IgD-negative memory B cell (primary cell): ENCODE data around the gene TUBA4B. TPM values are rescaled to one million over a fixed set of nuclear protein-coding genes. Genes with fewer than 3 reads are reported as not detected.
"Not testable (repeated sequence)": the region's sequence is repeated elsewhere in the genome, so short reads cannot be mapped to it uniquely, and the experiment has no call there.

Source experiments
- H3K27ac Mint-ChIP-seq, 3 donors: one replicate each; pipeline ENCODE4 v1.8.0; 2020 to 2022; ENCODE audit warnings: mild to moderate bottlenecking in 3 of 3, mixed read lengths in 3 of 3, moderate library complexity in 1 of 3
- H3K27me3 Mint-ChIP-seq: one replicate; pipeline ENCODE4 v1.8.0; 2021; ENCODE audit warnings: mixed read lengths
- H3K36me3 Mint-ChIP-seq: one replicate; pipeline ENCODE4 v1.8.0; 2020; ENCODE audit warnings: mild to moderate bottlenecking, mixed read lengths
- H3K4me1 Mint-ChIP-seq, 3 donors: one replicate each; pipeline ENCODE4 v1.8.0; 2020 to 2022; ENCODE audit warnings: mixed read lengths in 3 of 3, mild to moderate bottlenecking in 1 of 3
- H3K4me3 Mint-ChIP-seq, 4 donors: one replicate each; pipeline ENCODE4 v1.8.0; 2020 to 2022; ENCODE audit warnings: mild to moderate bottlenecking in 4 of 4, mixed read lengths in 4 of 4, moderate library complexity in 3 of 4
- H3K9me3 Mint-ChIP-seq, 3 donors: one replicate each; pipeline ENCODE4 v1.8.0; 2020 to 2021; ENCODE audit warnings: mixed read lengths in 3 of 3, mild to moderate bottlenecking in 1 of 3
- polyA plus RNA-seq: library from polyadenylated mRNA; unstranded; fragments of 300-500 nt; fragmentation: Illumina TruSeq; gene quantifications from one replicate; pipeline ENCODE4 v1.2.3, GENCODE V29; 2021

TUBA4B gene
- polyA plus RNA-seq, 1 donor from 2014 or later, result not detected

DNA sequence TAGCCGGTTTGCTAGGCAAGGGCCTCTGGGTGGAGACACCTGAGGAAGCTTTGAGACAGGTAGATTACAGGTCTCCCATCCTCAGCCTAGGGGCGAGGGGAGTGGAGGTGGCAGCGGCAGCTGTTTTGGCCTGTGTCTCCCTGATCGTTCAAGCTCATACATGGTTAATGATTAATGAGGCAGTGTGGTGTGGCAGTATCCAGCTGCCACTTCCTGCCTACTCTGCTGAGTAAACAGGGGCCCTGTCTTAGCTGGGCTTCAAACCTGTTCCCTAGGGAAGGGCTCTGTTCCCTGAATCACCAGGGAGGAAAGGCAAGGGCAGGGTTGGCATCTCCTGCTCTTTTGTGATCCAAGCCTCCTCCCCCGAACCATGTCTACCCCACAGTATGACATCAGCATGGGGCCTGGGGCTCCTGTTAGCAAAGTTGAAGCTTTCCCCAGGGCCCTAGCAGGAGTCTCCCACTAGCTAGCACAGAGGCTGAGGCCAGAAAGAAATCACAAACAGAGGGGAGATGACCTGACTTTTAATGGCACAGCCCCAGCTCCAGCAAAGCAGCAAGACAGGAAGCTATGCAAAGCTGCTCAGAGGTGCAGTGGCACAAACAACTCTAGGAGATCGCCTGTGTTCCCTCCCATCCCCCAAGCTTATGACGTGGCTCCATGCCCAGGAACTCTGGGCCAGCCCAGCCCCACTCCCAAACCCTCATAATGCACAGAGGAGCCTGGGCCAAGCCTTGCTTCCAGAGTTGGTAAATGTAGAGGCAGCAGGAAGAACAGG lies 3.7 kb upstream of the TUBA4B start:
- Mint-ChIP-seq H3K4me1 (peaks cover 50 to 68% (median 57%) of the 10 kb centered on the region in 3 donors), H3K36me3 (peaks cover 7% of the 10 kb centered on the region), H3K9me3 (no peaks in the 10 kb centered on the region), H3K27ac (peak overlapping the region; percentile 85 to 96 (median 91)), H3K27me3 (no peaks in the 10 kb centered on the region), H3K4me3 (peak overlapping the region; percentile 83 to 95 (median 89))

DNA sequence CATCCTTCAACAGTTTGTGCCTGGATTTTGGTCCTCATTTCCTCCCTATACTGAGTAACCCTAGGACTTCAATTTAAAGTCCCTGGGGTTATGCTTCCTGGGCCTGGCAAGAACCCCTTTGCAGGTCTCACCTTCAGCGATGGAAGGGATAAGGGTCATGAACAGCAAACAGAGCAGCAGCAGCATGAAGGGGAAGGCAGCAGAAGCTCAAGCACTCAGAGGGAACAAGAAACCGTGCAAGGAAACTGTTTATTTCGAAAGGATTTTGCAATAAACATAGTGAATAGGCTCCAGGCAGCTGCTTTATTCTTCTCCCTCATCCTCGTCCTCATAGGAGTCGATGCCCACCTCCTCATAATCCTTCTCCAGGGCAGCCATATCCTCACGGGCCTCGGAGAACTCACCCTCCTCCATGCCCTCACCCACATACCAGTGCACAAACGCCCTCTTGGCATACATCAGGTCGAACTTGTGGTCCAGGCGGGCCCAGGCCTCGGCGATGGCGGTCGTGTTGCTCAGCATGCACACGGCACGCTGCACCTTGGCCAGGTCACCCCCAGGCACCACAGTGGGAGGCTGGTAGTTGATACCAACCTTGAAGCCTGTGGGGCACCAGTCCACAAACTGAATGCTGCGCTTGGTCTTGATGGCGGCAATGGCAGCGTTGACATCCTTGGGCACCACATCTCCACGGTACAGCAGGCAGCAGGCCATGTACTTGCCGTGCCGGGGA lies 2.8 kb upstream of the TUBA4B start:
- Mint-ChIP-seq H3K9me3 (no peaks in the 10 kb centered on the region), H3K27ac (peak overlapping the region; percentile 85 to 96 (median 92)), H3K36me3 (peaks cover 7% of the 10 kb centered on the region), H3K27me3 (no peaks in the 10 kb centered on the region), H3K4me1 (peaks cover 49 to 68% (median 54%) of the 10 kb centered on the region in 3 donors), H3K4me3 (peak overlapping the region; percentile 83 to 95 (median 89))

DNA sequence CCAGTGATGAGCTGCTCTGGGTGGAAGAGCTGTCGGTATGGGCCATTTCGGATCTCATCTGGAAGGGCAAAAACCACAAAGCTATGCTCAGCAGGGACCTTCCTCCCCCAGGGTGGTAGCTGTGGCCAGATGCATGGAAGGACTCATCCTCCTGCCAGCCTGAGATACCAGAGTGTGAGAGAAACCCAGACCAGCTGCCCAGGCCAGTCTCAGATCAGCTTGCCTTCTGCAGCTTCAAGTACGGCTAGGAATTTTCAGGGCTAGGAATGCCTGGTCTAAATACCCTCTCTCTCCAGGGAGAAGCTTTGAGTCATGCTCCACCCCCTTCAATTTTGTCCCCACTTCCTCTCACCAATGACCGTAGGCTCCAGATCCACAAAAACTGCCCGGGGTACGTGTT lies 1.4 kb upstream of the TUBA4B start:
- Mint-ChIP-seq H3K4me1 (peaks cover 42 to 65% (median 49%) of the 10 kb centered on the region in 3 donors), H3K36me3 (peaks cover 7% of the 10 kb centered on the region), H3K27me3 (no peaks in the 10 kb centered on the region), H3K4me3 (peak overlapping the region; percentile 84 to 97 (median 95)), H3K9me3 (no peaks in the 10 kb centered on the region), H3K27ac (peak overlapping the region; percentile 59 to 88 (median 85))

DNA sequence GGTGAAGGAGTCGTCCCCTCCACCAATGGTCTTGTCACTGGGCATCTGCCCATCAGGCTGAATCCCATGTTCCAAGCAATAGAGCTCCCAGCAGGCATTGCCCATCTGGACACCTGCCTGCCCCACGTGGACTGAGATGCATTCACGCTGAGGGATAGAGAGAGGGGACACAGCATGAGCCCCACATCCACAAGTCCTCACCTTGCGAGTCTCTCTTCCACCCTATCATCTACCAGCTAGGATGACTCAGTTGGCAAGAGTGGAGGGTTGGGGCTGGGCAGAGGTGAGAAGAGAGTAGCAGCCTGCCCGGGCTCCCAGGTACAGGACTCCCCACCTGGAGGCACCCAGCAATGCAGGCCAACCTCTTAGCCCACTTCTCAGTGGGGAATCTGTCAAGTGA lies 959 bp upstream of the TUBA4B start:
- Mint-ChIP-seq H3K27ac (peak overlapping the region; percentile 59 to 88 (median 88)), H3K4me3 (peak overlapping the region; percentile 84 to 97 (median 95)), H3K36me3 (peaks cover 7% of the 10 kb centered on the region), H3K4me1 (peaks cover 41 to 60% (median 49%) of the 10 kb centered on the region in 3 donors), H3K27me3 (no peaks in the 10 kb centered on the region), H3K9me3 (no peaks in the 10 kb centered on the region)

DNA sequence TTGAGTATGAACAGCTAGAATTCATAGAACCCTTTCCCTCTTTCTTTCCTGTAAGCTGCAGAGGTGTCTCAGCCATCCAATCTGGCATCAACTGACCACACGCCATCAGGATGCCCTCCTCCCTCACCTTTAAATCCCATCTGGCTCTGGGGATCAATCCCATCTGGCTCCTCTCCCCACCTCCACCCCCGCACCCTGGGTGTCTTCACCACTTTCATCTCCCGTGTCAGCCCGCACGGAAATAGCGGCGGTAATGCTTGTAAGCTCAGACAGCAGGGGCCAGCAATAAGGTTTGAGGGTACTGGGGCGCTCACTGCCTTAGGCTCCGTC lies 508 bp upstream of the TUBA4B start:
- Mint-ChIP-seq H3K27me3 (no peaks in the 10 kb centered on the region), H3K9me3 (no peaks in the 10 kb centered on the region), H3K36me3 (peaks cover 7% of the 10 kb centered on the region), H3K27ac (peak overlapping the region; percentile 88 to 94 (median 88)), H3K4me1 (peaks cover 39 to 56% (median 47%) of the 10 kb centered on the region in 3 donors), H3K4me3 (peak overlapping the region; percentile 84 to 97 (median 95))

DNA sequence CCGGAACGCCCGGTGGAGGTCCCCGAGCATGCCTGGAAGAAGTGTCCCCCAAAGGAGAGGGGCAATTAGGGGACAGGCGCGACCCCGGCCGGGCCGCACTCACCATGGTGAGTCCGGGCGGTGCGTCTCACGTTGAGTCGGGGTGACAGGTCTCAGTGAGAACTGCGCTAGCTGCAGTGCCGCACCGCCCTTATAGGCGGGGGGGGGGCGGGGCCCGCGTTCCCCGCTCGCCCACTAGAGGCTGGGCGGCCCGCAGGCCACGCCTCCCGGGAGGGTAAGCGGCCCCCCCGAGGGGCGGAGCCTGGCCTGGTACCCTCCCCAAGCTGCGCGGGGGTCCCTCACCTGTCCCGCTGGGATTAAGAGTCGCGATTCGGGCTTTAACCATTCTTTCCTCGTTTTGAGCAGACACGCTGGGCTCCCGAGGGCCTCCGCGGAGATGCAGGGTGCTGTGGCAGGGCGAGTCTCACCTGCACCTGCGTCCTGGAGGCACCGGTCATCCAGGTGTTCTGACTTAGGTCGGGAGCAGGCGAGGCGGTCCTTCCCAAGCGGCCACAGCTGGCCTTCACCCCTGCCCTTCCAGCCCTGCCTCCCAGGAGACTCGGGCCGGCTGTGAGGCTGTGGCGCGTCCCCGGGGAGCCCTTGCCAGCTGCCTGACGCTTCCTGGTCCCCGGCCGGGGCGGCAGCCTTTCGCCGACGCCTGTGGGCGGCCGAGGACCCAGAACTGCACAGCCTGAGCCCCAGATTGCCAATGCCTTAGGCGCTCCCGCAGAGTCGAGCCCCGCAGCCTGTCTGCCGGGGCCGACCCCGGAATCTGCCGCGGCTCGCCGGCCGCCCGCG lies 928 bp downstream of the TUBA4B start, which contains the start of gene TUBA4A:
Gene TUBA4A (minus strand): TSS at position 166 of the 837 bp plus-strand sequence. CDS start 60 bp downstream, at position 106.
- Mint-ChIP-seq H3K9me3 (no peaks in the 10 kb centered on the region), H3K4me3 (peak within 1 kb of the TSS; percentile 84 to 97 (median 95)), H3K36me3 (peaks cover 6% of the 10 kb centered on the region), H3K27ac (peak within 1 kb of the TSS; percentile 88 to 99 (median 88)), H3K27me3 (no peaks in the 10 kb centered on the region), H3K4me1 (peaks cover 29 to 42% (median 36%) of the 10 kb centered on the region in 3 donors)

DNA sequence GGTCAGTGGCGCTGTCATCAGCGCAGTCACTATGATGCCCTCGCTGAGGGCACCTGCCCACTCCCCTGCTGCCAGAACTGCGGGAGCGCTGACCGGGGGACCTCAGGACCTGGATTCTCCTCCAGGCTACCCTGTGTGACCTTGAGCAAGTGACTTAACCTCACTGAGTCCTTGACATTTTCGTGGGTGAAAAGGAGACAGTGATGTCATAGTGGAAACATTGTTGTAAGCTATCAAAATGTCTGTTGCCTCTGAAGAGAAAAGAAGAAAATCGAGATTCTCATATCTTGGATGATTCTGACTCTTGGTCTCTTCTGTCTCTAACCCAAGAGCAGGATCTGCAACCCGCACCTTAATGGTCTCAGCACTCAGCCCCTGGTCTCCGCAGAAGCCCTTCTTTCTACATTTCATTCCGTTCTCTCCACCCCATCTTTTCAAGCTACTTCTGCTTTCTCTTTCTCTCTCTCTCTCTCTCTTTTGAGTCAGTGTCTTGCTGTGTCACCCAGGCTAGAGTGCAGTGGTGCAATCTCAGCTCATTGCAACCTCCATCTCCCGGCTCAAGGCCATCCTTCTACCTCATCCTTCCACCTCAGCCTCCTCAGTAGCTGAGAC lies 1.7 kb downstream of the TUBA4B start:
- peak overlapping the region; percentile 84 to 97 (median 95) for H3K4me3 Mint-ChIP-seq
- peaks cover 6% of the 10 kb centered on the region for H3K36me3 Mint-ChIP-seq
- H3K27me3 Mint-ChIP-seq, result no peaks in the 10 kb centered on the region
- H3K4me1 Mint-ChIP-seq, result peaks cover 22 to 36% (median 29%) of the 10 kb centered on the region in 3 donors
- no peaks in the 10 kb centered on the region for H3K9me3 Mint-ChIP-seq
- peak overlapping the region; percentile 88 to 99 (median 88) for H3K27ac Mint-ChIP-seq

DNA sequence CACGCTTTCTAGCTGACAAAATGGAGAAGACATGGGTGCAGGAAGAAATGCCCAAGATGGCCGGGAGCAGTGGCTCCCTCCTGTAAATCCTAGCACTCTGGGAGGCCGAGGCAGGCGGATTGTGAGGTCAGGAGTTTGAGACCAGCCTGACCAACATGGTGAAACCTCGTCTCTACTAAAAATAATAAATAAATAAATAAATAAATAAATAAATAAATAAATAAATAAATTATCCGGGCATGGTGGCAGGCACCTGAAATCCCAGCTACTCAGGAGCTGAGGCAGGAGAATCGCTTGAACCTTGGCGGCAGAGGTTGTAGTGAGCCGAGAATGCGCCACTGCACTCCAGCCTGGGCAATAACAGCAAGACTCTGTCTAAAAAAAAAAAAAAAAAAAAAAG lies 5.9 kb downstream of the TUBA4B start:
- not testable (repeated sequence) for H3K9me3 Mint-ChIP-seq, H3K36me3 Mint-ChIP-seq, H3K27me3 Mint-ChIP-seq, H3K4me1 Mint-ChIP-seq, H3K4me3 Mint-ChIP-seq
- H3K27ac Mint-ChIP-seq, result peak overlapping the region in 1 of 3 donors; percentile 39

DNA sequence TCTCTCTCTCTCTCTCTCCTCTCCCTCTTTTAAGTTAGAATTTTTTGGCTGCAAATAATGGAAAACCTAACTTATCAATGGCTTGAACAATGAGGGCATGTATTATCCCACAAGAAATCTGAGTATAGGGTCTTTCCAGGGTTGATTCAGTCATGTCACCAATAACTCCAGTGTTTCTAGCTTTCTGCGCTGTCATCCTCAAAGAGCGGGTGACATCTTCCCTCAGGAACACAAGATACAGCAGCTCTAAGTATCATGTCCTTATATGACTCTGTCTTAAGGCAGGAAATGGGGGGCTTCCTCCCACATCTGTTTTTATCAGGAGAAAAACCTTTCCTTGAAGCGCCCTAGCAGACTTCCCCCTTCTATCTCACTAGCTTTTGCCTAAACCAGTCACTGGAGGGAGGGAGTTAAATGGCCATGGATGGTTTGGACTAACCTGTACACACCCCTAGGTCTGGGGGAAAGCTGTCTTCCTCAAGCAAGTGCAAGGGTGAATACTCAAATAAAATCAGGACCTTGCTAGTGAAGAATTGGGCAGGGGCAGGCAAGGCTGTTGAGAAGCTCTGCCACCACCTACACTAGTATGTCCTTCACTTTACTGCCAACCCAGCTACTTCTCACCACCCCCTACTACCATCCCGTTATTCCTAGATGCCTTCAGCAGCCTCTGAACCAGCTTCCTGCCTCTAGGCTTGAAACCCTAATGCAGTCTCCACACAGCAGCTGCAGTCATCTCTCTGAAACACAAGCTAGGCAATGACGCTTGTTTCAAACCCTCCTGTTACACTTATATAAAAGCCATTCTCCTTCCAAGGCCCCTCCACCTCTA lies 8.2 kb downstream of the TUBA4B start:
- Mint-ChIP-seq H3K4me3 (peak overlapping the region in 1 of 4 donors; percentile 40), H3K27ac (peak overlapping the region in 1 of 3 donors; percentile 40), H3K27me3 (no peaks in the 10 kb centered on the region), H3K36me3 (peaks cover 2% of the 10 kb centered on the region), H3K4me1 (peaks cover 0 to 4% (median 0%) of the 10 kb centered on the region in 3 donors), H3K9me3 (no peaks in the 10 kb centered on the region)

DNA sequence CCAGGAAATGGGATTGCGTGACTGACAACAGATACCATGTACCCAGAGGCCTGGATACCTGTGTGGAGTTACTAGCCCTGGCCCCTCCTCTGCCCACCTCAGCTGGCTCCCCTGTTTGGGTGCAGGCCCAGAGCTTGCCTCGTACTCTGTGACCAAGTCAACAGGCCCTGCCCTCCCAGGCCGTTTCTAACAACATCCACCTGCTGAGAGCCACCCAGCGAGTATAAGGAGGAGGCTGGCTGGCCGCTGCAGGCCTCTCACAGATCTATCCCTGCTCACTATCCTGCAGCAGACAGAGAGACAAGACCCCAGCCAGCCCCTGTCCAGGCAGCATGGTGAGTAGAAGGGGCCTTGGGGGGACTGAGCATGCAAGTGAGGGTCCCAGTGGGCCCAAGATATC lies 13.2 kb downstream of the TUBA4B start:
- H3K4me3 Mint-ChIP-seq, result no peak overlapping the region
- H3K4me1 Mint-ChIP-seq, result peaks cover 0 to 4% (median 0%) of the 10 kb centered on the region in 3 donors
- H3K36me3 Mint-ChIP-seq, result peaks cover 2% of the 10 kb centered on the region
- no peak overlapping the region for H3K27ac Mint-ChIP-seq
- H3K27me3 Mint-ChIP-seq, result no peaks in the 10 kb centered on the region
- H3K9me3 Mint-ChIP-seq, result no peaks in the 10 kb centered on the region

DNA sequence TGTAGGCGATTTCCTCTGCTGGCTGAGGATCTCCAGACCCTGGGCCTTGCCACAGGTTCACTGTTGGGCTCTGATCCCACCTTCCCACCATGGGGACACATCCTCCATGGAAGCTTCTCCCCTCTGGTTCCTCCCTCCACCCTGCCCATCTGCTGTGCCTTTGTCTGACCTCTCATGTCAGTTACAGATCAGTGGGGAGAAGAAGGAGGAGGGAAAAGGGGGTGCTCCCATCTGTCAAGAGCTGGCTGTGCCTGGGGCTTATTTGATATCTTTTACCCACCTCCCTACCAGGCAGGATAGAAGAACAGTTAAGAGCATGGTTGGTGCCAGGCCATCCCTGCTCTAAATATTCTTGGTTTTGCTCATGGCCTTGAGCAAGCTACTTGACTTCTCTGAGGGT lies 13.8 kb downstream of the TUBA4B start:
- no peaks in the 10 kb centered on the region for H3K9me3 Mint-ChIP-seq
- H3K36me3 Mint-ChIP-seq, result peaks cover 4% of the 10 kb centered on the region
- no peak overlapping the region for H3K27ac Mint-ChIP-seq
- peaks cover 0 to 4% (median 1%) of the 10 kb centered on the region in 3 donors for H3K4me1 Mint-ChIP-seq
- H3K4me3 Mint-ChIP-seq, result no peak overlapping the region
- H3K27me3 Mint-ChIP-seq, result no peaks in the 10 kb centered on the region

DNA sequence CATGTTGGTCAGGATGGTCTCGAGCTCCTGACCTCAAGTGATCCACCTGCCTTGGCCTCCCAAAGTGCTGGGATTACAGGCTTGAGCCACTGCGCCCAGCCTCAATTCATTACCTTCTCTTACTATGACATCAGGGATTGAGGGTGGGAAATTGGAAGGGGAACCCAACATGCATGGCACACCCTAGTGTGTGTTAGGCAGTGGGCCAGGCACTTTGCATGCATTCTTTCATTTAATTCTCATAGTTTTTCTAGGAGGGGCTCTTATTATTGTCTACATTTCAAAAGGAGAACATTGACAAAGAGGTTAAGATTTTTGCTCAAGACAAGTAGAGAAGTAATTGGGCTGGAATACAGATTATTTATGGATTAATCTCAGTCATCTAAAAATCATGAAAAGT lies 15.3 kb downstream of the TUBA4B start:
- Mint-ChIP-seq H3K4me1 (peaks cover 0 to 4% (median 1%) of the 10 kb centered on the region in 3 donors), H3K36me3 (peaks cover 2% of the 10 kb centered on the region), H3K27ac (no peak overlapping the region), H3K9me3 (no peaks in the 10 kb centered on the region), H3K4me3 (no peak overlapping the region), H3K27me3 (no peaks in the 10 kb centered on the region)

DNA sequence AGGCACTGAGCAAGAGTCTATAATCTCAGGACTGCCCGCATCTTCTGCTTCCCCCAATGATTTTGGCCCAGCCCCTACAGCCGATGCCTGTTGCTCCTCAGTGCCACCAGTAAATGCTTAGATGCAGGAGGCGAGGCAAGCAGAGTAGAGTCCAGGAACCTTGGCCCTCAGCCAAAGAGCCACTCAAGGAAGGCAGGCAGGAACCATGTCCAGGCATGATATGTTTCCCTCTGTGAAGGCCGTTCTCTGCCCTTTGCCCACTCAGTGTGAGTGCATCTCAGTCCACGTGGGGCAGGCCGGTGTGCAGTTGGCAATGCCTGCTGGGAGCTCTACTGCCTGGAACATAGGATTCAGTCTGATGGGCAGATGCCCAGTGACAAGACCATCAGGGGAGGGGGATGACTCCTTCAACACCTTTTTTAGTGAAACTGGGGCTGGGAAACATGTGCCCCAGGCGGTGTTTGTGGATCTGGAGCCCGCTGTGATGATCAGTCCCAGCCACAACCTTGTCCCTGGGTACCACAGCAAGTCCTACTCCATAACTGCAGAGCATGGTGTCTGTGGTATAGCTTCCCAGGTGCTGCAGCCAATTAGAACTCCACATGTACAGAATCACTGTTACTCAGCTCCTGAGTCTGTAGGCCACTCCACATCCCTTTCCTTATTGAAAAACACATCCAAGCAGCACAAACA lies 16.5 kb downstream of the TUBA4B start:
- no peak overlapping the region for H3K27ac Mint-ChIP-seq

More for the DNA sequence above, 16.5 kb downstream of the TUBA4B start:
- H3K4me1 Mint-ChIP-seq, result peaks cover 0 to 7% (median 7%) of the 10 kb centered on the region in 3 donors
- no peaks in the 10 kb centered on the region for H3K27me3 Mint-ChIP-seq
- peaks cover 5% of the 10 kb centered on the region for H3K36me3 Mint-ChIP-seq
- H3K9me3 Mint-ChIP-seq, result no peaks in the 10 kb centered on the region
- no peak overlapping the region for H3K4me3 Mint-ChIP-seq
